Activated gamma-delta T cell treated with anti-CD3 and anti-CD28 coated beads, Interleukin-2, amount 50 U/mL, for 16 hours (primary cell): ENCODE measurements around the gene SLC29A1.
"Not testable (repeated sequence)": the region's sequence is repeated elsewhere in the genome, so short reads cannot be mapped to it uniquely, and the experiment has no call there.

Experiments used
- DNase-seq: peaks from one replicate; pipeline ENCODE4 v3.0.0-alpha.2; 2020; ENCODE audit warnings: low read depth

SLC29A1 gene

DNA sequence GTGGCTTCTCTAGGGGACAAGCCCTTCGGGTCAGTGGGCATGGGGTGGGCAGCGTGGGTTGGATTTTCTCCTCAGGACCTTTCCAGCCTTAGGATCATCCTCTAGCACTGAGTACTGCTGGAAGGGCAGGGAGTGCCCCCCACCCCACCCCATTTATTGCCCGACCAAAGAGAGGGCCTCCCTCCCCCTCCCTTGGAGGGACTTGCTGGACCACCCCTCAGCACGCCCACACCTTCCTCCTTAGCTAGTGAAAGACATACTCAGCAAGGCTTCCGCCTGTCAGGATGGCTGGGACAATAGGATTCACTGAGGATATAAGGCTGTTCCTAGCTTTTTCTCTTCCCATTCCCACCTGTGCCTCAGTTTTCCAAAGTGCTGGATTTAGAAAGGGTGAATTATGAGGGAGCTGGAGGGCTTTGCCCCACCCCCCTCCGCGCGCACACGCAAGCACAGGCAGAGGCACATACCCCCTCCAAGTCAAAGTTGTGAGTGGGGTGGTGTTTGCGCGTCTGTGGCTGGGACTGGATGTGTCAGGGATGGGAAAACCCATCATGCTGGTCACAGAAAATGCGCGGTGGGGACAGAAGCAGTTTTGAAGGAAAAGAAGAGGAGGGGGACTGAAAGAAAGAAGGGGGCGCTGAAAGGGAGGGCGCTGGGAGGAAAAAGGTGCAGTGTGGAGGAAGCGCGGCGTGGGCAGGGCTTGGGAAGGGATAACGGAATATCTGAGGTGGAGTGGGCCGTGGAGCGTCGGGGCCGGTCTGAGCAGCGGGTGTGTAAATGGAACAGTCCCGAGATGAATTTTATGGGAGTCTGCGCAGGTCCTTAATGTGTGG, 693 bp upstream of the SLC29A1 start:
- DNase-seq: no peak

DNA sequence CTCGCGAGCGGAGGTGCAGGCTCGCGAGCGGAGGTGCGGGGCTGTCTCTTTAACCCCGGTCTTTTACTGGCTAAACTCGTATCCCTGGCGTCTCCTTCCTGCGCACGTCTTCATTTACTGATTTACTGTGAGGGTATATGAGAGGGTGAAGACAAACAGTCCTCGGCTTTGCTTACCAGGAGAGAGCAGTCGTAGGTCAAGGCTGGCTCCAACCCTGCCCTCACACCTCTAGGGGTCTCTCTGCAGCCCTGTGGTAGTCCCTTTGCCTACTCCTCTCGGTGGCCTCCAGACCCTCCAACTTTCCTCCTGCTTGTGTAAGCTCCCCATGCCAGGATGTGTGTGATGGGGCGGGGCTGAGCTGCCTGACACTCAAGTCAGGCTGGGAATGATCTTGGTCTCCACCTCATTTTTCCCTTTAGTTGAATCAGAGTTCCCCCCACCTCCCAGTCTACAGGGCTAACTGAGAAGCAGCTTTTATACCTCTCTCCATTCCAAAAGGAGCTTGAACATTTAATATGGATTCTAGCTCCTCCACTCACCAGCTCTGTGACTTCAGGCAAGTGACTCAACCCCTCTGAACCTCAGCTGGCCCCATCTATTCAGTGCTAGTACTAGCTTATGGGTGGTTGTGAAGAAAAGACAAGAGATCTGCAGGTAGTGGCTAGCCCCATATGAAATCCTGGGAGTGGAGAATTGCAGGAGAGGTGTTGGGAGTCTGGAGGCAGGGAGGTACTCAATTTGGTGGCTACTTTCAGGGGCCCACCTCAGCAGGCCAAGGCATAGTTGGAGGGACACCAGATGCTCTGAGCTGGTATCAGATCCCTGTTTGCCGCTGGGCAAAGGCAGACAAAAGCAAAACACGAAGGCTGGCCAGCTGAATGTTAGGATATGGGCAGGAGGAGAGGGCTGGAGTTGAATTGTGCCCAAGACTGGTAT, 902 bp downstream of the SLC29A1 start:
- DNase-seq: no peak

DNA sequence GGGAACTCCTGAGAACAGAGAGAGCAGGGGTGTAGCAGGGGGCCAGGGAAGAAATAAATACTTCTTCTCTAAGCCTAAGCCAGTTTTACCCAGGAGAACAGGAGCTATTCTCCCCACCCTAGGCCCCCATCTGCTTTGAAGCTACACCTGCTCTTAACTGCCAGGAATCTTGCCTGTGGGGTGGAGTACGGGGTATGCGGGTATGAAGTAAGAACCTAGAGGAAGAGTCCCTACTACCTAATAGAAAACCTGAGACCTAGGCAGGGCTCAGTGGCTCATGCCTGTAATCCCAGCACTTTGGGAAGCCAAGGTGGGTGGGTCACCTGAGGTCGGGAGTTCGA, 1.5 kb downstream of the SLC29A1 start:
- no peak for DNase-seq

DNA sequence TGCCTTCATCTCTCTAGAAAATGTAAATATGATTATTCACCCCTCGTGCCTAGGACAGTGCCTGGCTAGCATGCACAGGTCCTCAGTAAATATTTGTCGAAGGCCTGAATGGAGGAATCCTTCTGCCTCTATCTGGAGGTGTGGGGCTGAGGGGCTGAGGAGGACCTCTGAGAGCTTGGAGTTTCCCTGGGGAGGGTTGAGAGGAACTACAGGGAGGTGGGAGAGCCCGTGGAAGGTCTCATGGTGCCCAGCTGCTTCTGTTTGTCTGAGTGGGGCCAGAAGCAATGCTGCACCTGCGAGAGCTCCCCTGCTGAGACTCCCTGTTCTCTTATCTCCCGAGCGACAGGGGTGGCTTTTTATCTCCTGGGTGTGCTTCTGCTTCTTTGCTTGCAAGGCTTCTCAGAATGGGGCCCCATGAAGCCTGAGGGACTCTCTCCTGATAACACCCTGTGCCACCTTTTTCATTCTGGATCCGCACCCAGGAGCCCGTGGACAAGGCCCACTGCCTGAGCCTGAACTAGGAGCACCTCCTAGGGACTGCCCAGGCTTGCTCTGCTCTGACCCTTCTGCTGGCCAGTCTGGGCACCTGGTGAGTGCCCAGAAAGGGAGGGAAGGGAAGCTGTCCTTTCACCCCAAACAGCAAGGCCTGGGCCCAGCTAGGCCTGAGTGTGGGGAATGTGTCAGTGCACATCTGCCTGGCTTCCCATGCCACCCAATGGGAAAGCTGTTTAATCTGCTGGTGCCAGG, 2.4 kb downstream of the SLC29A1 start:
- DNase-seq: no peak

DNA sequence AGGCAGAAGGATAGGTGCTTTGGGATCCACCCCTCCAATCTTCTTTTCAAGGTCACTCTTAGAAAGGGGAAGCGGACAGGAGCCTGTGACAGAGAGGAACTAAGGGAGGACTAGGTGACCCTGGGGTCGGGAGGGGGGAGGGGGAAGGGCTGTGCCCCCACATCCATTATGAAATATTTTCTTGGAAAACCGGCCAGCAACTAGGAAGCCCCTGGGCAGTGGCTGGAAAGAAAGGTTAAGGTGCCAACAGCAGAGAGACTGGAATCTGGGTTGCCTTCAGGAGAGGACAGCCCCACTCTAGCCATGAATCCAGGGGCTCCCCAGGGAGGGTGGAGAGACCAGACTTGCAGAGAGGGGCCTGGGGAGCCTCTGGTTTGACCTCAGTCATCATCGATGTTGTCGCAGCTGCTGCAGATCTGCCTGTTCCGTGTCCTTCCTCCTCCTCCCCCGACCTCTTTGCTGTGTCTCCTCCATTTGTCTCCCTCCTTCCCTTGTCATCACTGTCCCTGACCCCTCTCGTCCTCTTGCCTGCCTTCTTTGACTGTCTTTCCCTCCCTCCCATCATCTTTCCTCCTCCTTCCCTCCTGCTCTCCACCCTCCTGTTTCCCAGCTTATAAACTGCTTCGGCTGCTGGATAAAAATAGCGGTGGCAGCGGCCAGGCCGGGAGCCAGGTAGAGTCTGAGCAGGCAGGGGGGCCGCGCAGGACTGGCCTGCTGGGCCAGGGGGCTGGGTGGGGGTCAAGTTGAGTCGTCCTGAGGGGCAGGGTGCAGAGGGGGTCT, 3.2 kb downstream of the SLC29A1 start:
- no peak for DNase-seq

DNA sequence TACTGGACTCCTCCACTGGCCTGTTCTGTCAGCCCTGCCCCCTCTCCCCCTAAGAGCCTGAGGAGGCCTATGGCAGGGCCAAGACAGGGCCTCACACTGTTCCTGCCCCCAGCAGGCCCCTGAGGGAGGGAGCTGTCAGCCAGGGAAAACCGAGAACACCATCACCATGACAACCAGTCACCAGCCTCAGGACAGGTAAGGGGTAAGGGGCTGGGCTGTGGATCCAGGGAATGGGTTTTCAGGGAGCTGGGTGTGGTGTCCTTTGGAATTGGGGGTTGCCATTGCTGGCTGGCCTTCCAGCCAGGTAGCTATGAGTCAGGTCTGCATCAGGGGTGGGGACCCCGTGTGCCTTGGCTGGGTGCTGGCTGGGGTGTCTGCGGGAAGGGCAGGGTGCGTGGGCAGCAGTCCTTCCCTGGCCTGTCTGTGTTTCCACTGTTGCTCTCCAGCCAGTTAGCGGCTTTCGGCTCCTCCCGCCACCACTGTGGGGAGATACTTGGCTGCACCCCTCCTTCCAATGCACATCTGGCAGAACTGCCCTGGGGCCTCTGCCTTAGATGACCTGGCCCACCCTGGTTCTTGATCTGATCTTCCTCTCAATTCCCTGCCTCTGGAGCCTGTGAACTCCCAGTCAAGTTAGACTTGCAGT, 3.9 kb downstream of the SLC29A1 start:
- DNase-seq: no peak

DNA sequence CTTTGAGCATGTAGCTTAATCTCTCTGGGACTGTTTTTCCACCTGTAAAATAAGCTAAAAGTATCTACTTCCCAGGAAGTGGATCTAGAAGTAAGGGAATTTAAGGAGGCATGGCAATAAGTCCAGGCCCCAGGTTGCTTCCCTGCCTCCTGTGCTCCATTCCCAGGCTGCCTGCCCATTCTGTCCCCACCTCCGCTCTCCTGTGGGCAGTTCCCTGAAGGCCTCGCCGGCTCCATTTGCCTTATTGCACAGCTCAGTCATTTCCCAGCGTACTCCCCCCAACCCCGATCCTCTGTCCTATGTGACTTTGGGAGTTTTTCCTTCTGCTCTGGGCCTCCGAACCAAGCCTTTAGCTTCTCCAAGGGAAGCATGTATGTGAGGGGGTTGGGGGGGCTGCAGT, 4.6 kb downstream of the SLC29A1 start:
- DNase-seq: no peak

DNA sequence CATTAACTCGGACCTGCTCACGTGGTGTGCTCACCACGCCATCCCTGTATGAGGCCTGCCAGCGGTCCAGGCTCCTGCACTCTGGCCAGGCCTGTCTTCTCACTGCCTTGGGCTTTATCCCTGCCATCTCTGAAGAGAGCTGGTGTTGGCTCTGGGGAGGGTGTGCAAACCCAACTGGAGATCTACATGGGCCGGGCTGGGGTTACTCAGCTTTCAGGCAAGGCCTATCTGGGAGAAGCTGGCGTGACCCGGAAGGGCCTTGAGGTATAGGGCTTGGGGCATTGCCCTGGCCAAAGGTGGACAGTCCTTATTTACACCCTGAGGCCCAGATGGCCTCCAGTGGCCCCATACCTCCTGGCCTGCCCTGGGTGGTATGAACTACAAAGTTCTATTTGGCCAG, 5.0 kb downstream of the SLC29A1 start:
- no peak for DNase-seq

DNA sequence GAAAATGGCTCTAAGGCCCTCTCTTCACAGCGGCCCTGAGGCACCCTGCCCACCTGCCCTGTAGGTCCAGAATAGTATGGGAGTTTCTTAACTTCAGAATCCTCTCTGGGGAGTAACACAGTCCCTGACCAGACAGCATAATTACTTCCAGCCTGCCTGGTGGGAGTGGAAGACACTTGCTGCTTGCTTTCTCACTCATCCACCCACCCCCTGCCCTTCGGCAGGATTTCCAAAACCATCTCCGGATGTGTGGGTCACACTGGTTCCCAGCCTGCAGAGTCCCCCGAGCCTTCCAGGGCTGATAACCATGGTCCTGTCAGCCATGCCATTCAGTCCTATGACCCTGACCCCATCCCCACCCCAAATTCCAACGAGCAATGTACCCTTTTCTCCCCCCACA, 5.4 kb downstream of the SLC29A1 start:
- DNase-seq: no peak

DNA sequence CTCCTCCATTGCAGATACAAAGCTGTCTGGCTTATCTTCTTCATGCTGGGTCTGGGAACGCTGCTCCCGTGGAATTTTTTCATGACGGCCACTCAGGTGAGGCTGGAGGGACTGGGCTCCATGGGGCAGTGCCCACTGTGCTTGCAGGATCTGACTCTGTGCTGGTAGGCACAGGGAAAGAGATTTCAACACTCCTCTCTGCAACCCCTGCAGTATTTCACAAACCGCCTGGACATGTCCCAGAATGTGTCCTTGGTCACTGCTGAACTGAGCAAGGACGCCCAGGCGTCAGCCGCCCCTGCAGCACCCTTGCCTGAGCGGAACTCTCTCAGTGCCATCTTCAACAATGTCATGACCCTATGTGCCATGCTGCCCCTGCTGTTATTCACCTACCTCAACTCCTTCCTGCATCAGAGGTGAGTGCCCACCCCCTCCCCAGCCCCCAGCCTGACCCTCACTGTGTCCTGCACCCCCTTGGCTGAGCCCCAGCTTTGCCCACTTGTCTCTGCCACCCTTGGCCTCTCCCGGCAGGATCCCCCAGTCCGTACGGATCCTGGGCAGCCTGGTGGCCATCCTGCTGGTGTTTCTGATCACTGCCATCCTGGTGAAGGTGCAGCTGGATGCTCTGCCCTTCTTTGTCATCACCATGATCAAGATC, 6.1 kb downstream of the SLC29A1 start:
- DNase-seq: no peak

DNA sequence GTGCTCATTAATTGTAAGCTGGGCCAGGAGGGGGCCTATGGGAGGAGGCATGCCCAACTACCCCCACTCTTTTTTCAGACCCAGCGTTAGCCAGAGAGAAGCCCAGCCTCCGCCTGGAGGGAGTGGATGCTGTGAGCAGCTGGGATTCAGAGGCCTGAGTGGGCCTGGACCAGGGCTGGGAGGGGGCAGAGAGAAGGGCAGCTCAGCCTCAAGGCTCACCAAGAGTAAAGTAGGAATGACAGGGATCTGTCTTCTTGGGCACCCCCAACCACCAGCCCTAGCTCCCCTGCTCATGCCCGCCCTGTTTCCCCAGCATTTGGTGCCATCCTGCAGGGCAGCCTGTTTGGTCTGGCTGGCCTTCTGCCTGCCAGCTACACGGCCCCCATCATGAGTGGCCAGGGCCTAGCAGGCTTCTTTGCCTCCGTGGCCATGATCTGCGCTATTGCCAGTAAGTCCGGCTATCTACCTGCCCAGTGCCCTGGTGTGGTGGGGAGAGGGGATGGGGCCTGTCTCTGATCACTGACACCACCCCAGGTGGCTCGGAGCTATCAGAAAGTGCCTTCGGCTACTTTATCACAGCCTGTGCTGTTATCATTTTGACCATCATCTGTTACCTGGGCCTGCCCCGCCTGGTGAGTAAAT, 6.8 kb downstream of the SLC29A1 start:
- no peak for DNase-seq

DNA sequence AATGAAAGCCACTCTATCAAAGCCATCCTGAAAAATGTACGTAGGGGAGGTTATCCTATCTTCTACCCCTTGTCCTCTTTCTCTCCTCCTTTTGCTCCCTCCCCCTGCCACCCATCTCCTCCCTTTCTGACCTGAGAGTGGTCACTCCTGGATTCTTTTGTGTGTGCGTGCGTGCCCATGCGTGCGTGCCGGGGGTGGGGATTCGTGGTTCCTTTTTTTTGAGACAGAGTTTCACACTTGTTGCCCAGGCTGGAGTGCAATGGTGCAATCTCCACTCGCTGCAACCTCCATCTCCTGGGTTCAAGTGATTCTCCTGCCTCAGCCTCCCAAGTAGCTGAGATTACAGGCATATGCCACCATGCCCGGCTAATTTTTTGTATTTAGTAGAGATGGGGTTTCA, 8.0 kb downstream of the SLC29A1 start:
- not testable (repeated sequence) for DNase-seq

DNA sequence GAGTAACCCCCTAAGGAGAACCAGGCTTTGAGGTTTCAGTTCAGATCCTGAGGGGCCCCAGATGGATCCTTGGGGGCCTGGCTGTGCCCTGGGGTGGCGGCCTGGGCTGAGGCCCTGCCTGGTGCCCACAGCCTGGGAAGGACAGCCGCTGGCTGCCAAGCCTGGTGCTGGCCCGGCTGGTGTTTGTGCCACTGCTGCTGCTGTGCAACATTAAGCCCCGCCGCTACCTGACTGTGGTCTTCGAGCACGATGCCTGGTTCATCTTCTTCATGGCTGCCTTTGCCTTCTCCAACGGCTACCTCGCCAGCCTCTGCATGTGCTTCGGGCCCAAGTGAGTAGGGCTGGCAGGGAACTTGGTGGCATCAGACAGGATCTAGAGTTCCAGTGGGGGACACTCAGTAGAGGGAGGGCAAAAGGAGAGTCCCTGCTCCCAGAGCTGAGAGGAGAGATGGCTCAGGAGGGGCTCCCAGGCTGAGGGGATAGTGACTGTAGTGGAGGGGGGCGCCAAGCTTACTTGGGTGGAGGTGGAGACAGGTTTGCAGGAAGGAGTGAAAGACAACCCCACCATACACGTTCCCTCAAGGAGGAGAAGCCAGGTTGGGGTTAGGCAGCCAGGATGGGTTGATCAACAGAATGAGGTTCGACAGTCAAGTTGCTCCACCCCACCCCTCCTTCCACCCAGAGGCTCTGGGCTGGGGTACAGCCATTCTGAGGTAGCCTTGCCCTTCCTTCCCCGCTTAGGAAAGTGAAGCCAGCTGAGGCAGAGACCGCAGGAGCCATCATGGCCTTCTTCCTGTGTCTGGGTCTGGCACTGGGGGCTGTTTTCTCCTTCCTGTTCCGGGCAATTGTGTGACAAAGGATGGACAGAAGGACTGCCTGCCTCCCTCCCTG, 9.5 kb downstream of the SLC29A1 start:
- DNase-seq: no peak

DNA sequence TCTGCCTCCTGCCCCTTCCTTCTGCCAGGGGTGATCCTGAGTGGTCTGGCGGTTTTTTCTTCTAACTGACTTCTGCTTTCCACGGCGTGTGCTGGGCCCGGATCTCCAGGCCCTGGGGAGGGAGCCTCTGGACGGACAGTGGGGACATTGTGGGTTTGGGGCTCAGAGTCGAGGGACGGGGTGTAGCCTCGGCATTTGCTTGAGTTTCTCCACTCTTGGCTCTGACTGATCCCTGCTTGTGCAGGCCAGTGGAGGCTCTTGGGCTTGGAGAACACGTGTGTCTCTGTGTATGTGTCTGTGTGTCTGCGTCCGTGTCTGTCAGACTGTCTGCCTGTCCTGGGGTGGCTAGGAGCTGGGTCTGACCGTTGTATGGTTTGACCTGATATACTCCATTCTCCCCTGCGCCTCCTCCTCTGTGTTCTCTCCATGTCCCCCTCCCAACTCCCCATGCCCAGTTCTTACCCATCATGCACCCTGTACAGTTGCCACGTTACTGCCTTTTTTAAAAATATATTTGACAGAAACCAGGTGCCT, 10.2 kb downstream of the SLC29A1 start:
- DNase-seq: no peak

DNA sequence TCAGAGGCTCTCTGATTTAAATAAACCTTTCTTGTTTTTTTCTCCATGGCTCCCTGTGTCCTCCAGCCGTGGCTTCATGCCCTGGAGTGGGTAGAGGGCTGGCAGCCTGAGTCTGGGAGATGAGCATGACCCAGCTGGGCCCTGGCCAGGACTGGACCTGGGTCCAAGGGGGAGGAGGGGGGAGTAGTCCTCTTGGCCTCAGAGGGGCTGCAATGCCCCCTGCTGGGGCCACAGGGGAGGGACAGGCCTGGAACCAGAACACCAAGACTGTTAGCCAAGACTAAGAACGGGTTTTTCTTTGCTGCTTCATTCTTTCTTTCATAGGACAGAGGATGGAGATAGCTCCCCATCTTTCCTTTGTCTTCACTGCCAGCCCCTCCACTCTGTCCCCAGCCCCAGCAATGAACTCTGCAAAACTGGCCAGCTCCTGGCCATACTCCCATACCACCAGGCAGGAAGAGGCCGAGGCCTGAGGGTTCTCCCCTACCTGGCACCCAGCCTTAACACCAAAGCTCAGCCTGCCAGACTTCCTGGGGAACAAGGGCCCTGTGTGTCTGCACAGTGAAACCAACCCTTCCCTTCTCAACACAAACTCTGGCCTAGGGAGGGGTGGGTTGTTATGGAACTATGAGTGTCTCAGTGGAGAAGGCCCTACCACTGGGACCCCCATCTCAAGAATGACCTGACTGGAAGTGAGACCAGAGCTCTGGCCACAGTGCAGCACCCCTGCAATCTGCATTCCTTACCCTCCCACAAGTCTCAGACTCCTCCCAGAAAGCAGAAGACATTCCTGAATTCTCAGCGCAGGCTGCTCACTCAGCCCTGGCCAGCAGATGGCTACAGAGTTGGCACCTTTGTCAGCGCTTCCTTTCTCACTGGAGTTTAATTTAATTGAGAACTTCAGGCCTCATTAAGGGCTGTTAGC, 11.0 kb downstream of the SLC29A1 start:
- DNase-seq: no peak

DNA sequence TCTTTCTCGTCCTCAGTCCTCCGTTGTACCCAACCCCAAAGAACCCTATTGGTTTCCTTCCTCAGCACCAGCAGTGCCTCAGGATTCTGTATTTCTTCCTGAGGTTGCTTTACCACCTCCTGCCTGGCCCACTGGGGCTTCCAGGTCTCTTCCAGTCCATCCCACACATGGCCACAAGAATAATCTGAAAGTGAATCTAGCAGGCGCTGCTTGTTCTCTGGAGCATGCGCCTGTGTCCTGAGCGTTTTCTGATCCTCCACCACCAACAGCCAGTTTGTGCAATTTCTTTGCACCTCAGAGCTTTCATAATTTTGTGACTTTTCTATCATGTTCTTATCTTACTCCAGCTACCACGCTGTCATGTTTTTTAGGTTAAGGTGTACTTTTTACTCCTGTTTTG, 11.9 kb downstream of the SLC29A1 start:
- no peak for DNase-seq

DNA sequence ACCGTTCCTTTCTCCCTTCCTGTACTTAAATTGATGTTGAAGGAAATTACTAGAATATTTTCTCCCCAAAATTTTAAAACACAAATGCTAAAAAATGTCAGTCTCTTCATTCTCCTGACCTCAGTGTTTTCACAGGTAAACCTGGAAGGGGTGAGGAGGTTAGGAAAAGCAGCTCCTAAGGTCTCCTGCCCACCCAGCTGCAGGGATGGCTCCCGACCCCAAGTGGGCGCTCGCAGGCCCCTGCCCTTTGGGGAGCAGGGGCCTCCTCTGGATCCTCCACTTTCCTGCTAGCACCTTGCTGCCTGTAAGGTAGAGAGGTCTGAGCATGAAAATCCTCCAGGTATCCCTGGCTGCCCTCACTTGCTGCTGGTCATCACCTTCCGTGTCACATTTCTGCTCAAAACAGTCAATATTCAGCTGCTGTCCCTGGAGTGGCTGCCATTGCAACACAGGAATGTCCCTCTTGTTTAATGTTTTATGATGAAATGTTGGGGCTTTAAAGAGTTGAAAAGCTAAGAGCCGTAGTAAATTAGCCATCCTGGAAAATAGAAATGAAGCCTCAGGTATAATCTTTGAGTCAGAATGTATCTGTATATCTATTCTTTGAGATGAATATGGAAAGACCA, 12.6 kb downstream of the SLC29A1 start:
- DNase-seq: no peak
